HG03469 (cell line): ENCODE data around the gene NUP85.
"Not testable (repeated sequence)": the region's sequence is repeated elsewhere in the genome, so short reads cannot be mapped to it uniquely, and the experiment has no call there.

Experiments used
- ATAC-seq: cut with Tn5 transposase; IDR thresholded peaks from one replicate; pipeline ENCODE4 v1.9.1; 2021; ENCODE audit warnings: mild to moderate bottlenecking, moderate library complexity, moderate number of reproducible peaks; ENCODE audit not compliant: unreplicated experiment

Gene NUP85

GRCh38 chr17:75205037-75205792, at the start of gene NUP85:
NUP85 (plus strand) TSS chr17:75205679; CDS start chr17:75205762, 83 bp downstream.
- peak; percentile 49 for ATAC-seq

- not testable (repeated sequence) for ATAC-seq
These were observed 47.0 kb upstream of the NUP85 start for GRCh38 chr17:75158480-75158879.

DNA sequence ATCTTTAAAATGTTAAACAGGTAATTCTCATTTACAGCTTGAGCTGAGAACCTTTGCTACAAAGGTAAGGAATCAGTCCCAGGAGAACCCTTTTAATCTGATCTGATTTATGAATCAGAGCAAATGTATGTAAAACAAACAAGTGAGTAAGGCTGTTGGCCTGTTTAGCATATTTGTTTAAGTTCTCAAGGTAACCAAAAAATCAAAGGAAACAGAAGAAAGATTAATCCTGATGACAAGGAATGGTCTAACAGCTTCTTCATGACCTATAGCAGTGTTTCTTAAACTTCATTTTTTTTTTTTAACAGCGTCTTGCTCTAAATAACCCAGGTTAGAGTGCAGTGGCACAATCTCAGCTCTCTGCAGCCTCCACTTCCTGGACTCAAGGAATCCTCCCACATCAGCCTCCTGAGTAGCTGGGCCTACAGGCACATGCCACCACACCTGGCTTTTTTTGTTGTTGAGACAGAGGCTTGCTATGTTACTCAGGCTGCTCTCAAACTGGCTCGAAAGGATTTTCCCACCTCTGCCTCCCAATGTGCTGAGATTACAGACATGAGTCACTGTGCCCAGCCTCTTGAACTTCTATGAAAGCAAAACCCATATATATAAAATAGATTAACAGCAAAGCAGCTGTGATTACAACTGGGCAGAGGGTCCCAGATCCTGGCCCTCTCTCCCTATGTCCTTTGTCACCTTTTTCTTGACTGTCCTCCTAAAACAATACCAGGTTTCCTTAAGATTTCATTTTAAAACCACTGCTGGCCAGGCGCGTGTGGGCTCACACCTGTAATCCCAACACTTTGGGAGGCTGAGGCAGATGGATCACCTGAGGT, 46.1 kb upstream of the NUP85 start:
- no peak for ATAC-seq

DNA sequence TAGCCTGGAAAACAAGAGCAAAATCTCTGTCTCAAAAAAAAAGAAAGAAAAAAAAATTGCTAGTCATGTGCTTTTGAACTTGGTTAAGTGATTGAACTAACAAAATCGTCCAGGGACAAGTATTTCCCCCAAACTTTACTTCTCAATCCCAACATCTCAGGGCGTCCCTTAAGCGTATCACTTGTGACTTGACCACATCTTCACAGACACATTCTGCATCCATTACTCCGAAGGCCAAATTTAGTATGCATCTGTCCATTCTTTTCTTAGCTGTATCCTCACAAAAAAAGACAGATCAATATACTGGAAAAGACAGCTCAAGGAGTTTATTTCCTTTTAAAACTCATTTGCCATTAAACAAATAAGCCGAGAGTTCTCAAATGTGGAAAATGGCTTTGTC, 45.3 kb upstream of the NUP85 start:
- ATAC-seq = no peak

DNA sequence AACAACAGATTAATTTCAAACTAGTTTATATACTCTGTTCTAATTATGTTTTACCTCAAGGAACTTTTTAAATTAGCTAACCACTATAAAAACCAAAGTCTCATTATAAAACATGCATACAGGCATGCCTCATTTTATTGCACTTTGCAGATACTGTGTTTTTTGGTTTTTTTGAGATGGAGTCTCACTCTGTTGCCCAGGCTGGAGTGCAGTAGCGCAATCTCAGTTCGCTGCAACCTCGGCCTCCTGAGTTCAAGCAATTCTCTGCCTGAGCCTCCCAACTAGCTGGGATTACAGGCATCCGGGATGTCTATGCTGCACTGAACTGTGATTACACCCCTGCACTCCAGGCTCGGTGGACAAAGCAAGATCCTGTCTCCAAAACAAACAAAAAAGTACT, 42.4 kb upstream of the NUP85 start:
- no peak for ATAC-seq

- ATAC-seq = not testable (repeated sequence)
These were observed 40.9 kb upstream of the NUP85 start for GRCh38 chr17:75164606-75165005.

DNA sequence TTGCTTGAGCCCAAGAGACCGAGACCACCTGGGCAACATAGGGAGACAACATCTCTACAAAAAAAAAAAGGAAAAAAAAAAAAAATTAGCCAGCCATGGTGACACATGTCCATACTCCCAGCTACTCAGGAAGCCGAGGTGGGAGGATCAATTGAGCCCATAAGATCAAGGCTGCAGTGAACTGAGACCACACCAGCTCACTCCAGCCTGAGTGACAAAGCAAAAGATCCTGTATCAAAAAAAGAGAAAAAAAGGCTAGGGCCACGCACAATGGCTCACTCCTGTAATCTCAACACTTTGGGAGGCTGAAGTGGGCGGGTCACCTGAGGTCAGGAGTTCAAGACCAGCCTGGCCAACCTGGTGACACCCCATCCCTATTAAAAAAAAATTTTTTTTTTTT, 36.5 kb upstream of the NUP85 start:
- ATAC-seq = no peak

- ATAC-seq = no peak
These were observed 32.0 kb upstream of the NUP85 start for GRCh38 chr17:75173526-75173925.

- ATAC-seq = no peak
These were observed 30.5 kb upstream of the NUP85 start for GRCh38 chr17:75174996-75175395.

GRCh38 chr17:75176625-75177024, 28.9 kb upstream of the NUP85 start:
- no peak for ATAC-seq

GRCh38 chr17:75178453-75178852, 27.0 kb upstream of the NUP85 start:
- no peak for ATAC-seq

DNA sequence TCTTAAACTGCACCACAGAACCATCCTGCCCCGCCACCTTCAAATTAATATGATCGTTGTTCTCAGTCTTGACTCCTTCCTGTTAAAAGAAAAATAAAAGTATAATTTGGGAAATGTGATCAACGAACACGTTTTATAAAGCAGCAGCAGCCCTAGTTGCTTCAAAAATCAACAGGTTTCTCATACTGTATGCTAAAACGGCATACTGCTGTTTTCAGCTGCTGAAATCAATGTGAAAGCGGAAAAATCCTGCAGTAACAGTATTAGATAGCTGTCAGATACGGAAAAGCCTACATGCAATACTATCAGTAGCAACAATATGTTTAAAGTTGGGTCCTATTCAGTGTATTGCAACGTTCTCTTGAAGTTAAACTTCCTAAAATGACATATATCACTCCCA, 24.4 kb upstream of the NUP85 start:
- no peak for ATAC-seq

- ATAC-seq = peak; percentile 6
These were observed 23.7 kb upstream of the NUP85 start for GRCh38 chr17:75181608-75182318.

GRCh38 chr17:75182319-75182568, 23.2 kb upstream of the NUP85 start:
- ATAC-seq = no peak

DNA sequence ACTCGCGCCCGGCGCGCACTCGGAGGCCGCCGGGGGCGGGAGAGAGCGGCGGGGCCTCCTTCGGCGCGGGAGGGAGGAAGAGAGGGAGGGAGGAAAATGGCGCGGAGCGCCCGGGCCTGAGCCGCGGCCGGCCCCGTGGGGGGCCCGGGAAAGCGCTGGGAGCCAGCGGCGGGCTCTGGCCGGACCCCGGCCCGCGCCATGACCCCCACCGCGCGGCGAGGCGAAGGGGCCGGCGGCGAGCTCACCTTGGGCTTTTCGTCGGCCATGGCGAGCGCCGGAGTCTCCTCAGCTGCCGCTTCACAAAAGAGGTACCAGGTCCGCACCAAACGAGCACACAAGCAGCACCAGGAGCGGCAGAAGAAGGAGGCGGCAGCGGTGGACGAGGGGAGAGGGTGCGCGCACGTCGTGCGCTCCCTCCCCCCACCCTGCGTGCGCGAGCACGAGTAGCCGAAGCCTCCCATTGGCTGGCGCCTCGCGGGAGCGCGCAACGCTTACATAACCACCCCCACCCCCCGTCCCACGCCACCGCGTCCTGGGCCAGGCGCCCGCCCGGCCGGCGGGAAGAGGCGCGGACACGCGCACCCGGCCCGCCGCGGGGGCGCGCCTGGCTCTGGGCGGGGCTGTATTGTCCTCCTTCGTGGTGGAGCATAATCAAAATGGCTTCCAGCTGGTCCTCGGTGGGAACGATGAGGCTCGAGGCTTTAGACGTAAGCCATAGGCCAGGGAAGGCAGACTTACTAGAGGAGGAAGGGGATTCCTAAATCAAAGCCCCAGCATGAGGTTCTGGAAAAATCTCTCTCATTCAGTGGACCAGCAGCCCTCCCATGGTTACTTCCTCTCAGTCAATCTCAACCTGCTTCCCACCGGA, 22.7 kb upstream of the NUP85 start, which contains the start of gene SUMO2:
Gene SUMO2, minus strand, starts transcription at position 391 of the 868 bp plus-strand sequence. Its CDS starts 125 bp downstream, at position 266.
- peak; percentile 49 for ATAC-seq

DNA sequence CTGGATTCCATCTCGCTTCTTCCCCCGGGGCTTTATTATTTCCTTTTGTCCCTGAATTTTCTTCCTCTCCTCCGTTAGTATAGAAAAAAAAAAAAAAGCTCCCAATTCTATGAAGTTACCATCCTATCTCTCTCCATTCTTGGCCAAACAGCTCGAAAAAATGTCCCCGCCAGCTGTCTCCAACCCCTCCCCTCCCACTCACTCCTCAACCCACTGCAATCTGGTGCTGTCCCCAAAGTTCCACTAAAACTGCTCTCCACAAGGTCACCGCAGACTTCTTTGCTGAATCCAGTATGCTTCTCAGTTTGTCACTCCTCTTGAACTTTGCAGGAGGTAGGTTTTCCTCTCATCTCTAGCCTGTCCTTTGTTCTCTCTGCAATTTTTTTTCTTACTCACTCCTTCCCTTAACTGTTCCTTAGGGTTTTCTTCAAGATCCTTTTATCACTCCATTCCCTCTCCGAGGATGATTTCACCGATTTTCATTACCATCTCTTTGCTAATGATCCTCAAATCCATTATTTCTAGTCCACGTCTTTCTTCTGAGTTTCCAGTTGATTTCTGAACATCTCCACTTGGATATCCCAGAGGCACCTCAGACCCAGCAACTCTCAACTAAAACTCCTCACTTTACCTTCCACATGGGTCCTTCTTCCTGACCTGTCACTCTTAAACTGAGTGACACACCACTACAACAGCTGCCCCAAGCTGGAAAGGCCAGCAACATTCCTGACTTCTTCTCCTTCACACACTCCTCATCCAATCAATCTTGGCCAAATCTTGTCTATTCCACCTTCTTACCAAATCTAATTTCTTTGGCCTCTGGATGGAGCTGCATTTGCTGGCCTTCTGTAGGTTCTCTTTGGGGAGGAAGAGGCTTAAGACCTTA, 21.2 kb upstream of the NUP85 start:
- ATAC-seq = no peak

GRCh38 chr17:75188614-75189013, 16.9 kb upstream of the NUP85 start:
- ATAC-seq = no peak

DNA sequence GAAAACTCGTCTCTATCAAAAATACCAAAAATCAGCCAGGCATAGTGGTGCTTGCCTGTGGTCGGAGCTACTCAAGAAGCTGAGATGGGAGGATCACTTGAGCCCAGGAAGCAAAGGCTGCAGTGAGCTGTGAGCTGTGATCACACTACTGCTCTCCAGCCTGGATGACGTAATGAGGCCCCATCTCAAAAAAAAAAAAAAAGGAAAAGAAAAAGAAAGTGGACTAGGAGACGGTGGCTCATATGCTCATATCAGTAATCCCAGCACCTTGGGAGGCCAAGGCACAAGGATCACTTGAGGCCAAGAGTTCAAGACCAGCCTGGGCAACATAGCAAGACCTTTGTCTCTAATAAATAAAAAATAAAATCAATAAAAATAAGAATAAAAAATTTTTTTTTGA, 13.9 kb upstream of the NUP85 start:
- no peak for ATAC-seq

DNA sequence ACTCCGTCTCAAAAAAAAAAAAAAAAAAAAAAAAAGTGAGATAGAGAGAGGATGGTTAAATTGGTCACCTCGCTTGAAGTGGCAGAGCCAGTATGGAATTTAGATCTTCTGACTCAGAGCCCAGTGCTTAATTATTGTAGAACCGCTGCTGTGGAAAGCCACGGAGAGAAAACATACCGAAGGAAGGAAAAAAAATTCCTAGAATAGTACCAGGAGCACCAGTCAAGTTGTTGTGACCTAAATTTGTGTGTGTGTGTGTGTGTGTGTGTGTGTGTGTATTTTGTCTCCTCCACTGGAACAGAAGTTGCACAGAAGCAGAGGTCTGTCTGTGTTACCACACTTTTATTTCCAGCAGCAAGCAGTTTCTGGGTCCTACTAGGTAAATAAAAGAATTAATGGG, 10.6 kb upstream of the NUP85 start:
- ATAC-seq = no peak
